ENCODE data around the gene BAK1. TPM values are rescaled to one million over a fixed set of nuclear protein-coding genes. Genes with fewer than 3 reads are reported as not detected.
A peak's percentile ranks its signal among the peaks of the same experiment; 100 is the strongest.

The BAK1 gene
- total RNA-seq, 1 experiment from 2014 or later = 40.0 TPM

DNA sequence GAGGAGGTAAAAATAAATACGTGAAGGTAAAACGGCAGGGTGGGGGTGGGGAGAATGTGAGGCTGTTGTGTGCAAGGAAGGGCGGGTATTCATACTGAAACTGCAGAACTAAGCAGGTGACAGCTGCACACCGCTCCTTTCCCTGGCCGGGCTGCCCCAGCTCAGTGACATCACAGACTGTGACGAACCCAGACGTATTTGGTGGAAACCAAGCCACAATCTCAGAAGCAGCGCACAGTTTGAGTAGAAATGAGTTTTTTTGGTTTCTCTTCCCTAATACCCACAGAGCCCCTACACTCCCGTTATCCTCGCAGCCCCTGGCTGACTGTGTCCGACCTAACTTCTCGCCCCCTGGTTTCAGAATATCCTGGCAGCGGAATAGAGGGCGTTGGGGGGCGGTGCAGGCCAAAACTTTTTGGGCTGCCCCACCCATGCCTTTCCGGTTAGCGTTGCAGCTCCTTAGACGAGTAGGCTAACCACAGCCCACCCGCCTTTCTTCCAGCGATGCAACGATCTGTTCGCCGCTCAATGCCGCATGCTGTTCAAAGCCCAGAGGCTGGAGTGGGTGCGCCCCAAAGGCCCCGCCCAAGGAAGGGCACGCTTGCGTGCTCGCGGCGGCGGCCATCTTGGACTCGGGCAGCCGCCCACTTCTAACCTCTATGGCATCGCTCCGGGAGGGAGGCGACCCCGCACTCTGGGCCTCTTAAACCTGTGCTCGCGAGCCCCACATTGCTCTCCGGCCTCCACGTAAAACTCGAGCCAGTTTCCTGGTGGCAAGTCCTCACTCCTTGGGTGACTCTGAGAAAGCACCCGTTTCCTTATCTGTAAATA lies 9.1 kb downstream of the BAK1 start:
- Histone ChIP-seq H4K20me1 (ENCODE audit: control insufficient read depth, insufficient read depth, insufficient read length) (no peaks in the 10 kb centered on the region), H4K5ac (ENCODE audit: insufficient read length, low read depth, low read length) (no peak overlapping the region), H3K14ac (ENCODE audit: insufficient read depth, low read length) (no peak overlapping the region), H3K56ac (ENCODE audit: insufficient read length, low read depth, low read length) (no peak overlapping the region), H3K4me2 (ENCODE audit: insufficient read depth, insufficient read length, low read length) (peak overlapping the region; percentile 88), H3T11ph (ENCODE audit: low read length) (no peak overlapping the region), H3K23ac (ENCODE audit: insufficient read length, low read depth, low read length) (no peak overlapping the region), H2BK5ac (ENCODE audit: insufficient read length, low read length) (no peak overlapping the region), H2BK12ac (ENCODE audit: insufficient read length, low read depth, low read length) (no peak overlapping the region), H3K9me3 (ENCODE audit: control insufficient read depth, low read depth, low read length) (no peaks in the 10 kb centered on the region), H3K18ac (ENCODE audit: insufficient read length, low read depth, low read length) (no peak overlapping the region), H3K79me1 (ENCODE audit: insufficient read depth, low read depth, low read length, poor library complexity, severe bottlenecking) (no peaks in the 10 kb centered on the region), H2AK5ac (ENCODE audit: insufficient read length, low read length) (no peak overlapping the region), H2BK120ac (ENCODE audit: low read depth, low read length, poor library complexity, severe bottlenecking) (no peak overlapping the region), H3K27me3 (ENCODE audit: insufficient read depth, low read length) (no peaks in the 10 kb centered on the region), H3K9ac (ENCODE audit: extremely low read depth, insufficient read length, low read length) (peak overlapping the region; percentile 16), H4K91ac (ENCODE audit: insufficient read length, low read depth, low read length) (no peak overlapping the region), H3K4me1 (ENCODE audit: insufficient read depth, low read length) (no peaks in the 10 kb centered on the region), H2BK15ac (ENCODE audit: low read depth, low read length) (no peak overlapping the region), H2BK20ac (ENCODE audit: low read depth, low read length, poor library complexity, severe bottlenecking) (no peak overlapping the region), H4K8ac (replicated peaks; ENCODE audit: insufficient read length, low read depth, low read length) (no peak overlapping the region), H3K27ac (ENCODE audit: insufficient read length, low read depth, low read length) (no peak overlapping the region), H3K4ac (ENCODE audit: low read depth, low read length) (no peak overlapping the region), H3K23me2 (ENCODE audit: insufficient read length, low read depth, low read length, poor library complexity, severe bottlenecking) (peaks cover 4% of the 10 kb centered on the region), H3K79me2 (ENCODE audit: insufficient read depth, low read length) (no peaks in the 10 kb centered on the region), H2AFZ (ENCODE audit: low read length) (no peak overlapping the region)
- Mint-ChIP-seq H3K27ac (peak overlapping the region; percentile 83 to 95 (median 91); a peak in 6 of 7 replicates), H3K9me3 (peaks cover 0 to 3% of the 10 kb centered on the region in 2 experiments; a peak in 1 of 5 replicates), H3K27me3 (ENCODE audit: low read depth) (peaks cover 5% of the 10 kb centered on the region), H3K4me1 (peaks cover 20 to 23% of the 10 kb centered on the region in 2 experiments), H3K36me3 (ENCODE audit: insufficient read depth in 1 of 3, low read depth in 3 of 3) (peaks cover 13 to 21% (median 21%) of the 10 kb centered on the region in 3 experiments; a peak in 6 of 7 replicates), H3K4me3 (peak overlapping the region; percentile 86 to 91)
- DNase-seq = peak; percentile 85
- WGBS (ENCODE audit: extremely low coverage, insufficient read length, low lambda C conversion rate) = no CpG with 5 or more reads among the region's 44 CpGs
- TF ChIP-seq, protein P1, sequence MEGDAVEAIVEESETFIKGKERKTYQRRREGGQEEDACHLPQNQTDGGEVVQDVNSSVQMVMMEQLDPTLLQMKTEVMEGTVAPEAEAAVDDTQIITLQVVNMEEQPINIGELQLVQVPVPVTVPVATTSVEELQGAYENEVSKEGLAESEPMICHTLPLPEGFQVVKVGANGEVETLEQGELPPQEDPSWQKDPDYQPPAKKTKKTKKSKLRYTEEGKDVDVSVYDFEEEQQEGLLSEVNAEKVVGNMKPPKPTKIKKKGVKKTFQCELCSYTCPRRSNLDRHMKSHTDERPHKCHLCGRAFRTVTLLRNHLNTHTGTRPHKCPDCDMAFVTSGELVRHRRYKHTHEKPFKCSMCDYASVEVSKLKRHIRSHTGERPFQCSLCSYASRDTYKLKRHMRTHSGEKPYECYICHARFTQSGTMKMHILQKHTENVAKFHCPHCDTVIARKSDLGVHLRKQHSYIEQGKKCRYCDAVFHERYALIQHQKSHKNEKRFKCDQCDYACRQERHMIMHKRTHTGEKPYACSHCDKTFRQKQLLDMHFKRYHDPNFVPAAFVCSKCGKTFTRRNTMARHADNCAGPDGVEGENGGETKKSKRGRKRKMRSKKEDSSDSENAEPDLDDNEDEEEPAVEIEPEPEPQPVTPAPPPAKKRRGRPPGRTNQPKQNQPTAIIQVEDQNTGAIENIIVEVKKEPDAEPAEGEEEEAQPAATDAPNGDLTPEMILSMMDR (conservative IDR thresholded peaks at IDR 0.05) = peak; percentile 14; the same call in 1 of the 3 replicates
